SH-SY5Y (cell line): ENCODE results near the gene HOXD11.
A peak's percentile ranks its signal among the peaks of the same experiment; 100 is the strongest.

Source experiments
- GATA2 ChIP-seq: IDR thresholded peaks from 2 replicates; pipeline ENCODE4 v1.6.1; 2011; ENCODE audit warnings: mild to moderate bottlenecking, low read depth, low read length
- GATA3 ChIP-seq: IDR thresholded peaks from 2 replicates; pipeline ENCODE4 v1.6.1; 2011; ENCODE audit warnings: low read depth, mild to moderate bottlenecking, low read length, moderate library complexity

The HOXD11 gene

DNA sequence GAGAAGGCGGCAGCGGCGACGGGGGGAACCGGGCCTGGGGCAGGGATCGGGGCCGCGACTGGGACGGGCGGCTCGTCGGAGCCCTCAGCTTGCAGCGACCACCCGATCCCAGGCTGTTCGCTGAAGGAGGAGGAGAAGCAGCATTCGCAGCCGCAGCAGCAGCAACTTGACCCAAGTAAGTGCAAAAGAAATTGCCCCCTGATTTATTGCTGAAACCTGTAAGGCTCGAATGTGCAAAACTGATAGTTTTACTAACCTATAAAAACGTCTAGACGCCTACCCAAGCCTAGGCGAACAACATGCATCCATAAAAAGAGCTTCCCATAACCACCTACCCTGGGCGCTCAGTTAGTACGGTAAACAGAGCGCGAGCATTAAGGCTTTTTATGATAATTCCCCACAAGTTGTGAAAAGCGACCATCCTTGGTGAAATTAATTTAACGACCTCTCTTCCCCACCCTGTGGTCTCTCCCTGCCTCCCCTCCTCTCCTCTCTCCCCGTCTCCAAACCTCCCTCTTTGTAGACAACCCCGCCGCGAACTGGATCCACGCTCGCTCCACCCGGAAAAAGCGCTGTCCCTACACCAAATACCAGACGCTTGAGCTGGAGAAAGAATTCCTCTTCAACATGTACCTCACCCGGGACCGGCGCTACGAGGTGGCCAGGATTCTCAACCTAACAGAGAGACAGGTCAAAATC lies 16.5 kb downstream of the HOXD11 start:
- TF ChIP-seq GATA3, result no peak
- TF ChIP-seq GATA2, result no peak

DNA sequence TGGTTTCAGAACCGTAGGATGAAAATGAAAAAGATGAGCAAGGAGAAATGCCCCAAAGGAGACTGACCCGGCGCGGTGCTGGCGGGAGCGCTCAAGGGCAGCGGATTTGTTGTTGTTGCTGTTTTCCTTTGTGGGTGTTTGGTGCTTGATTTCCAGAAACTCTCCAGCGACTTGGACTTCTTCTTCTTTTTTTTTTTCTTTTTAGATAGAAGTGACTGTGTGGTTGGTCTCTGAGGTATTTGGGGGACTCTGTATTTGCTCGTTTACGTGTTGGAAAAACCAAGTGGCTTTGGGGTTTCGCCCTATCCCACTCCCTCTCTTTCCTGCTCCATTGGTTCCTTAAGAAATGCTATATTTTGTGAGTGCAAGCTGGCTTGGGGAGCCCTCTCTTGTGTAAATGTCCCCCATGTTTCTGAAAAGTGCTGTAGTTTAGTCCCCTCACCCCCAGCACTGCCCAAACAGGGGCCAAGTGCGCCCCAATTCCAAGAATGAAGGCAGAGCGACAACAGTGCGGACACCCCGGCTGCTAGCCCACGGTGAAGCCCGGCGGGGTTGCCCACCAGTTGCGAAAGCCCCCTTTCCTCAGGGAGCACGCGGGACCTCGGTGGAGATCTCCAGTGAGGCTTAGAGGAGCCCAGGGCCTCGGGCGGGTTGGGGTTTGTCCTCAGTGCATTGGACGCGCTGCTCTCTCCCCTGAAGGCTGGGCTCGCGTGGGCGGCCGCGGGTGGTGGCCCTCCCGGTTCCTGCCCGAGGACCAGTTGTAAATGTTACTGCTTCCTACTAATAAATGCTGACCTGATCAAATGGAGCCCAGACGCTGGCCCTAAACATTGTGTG lies 17.2 kb downstream of the HOXD11 start:
- no peak for TF ChIP-seq GATA2
- TF ChIP-seq GATA3, result no peak

DNA sequence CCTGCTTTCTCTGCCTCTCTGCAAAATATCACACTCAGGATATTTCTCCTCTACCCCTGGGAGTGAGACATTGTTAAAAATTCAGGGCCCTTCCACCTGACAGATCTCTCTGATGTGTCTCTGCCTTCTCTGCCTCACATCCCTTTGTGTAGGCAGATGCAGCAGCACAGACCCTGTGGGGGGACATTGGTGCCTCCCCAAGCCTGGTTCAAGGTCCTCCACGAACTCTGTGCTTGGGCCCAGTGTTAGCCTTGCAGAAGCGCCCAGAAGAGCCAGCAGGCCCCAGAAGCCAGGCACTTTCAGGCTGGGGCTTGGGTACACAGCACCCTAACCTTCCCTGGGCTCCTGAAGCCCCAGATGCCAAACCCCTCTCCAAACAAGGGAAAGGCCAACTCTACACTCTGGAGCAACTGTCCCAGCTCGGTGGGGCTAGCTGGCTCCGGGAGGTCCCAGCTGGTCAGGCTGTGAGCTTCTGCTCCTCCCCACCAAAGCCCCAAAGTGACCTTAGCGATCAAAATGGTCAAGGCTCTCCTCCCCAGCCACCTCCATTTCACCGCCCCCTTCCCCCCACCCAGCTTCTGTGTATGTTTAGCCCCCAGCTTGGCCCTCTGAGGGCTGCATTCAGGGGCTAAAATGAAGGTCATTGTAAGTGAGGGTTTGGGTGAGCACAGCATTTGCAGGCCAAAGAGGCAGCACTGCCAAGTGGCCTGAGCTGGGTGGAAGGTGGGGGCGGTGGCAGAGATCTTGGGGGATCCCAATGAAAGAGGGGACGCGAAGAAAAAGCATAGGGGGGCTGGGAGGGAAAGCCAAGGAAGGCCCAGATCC lies 18.1 kb downstream of the HOXD11 start:
- TF ChIP-seq GATA3 (no peak), GATA2 (no peak)

GRCh38 chr2:176125772-176126054 lies 18.6 kb downstream of the HOXD11 start:
- no peak for TF ChIP-seq GATA3
- no peak for TF ChIP-seq GATA2

DNA sequence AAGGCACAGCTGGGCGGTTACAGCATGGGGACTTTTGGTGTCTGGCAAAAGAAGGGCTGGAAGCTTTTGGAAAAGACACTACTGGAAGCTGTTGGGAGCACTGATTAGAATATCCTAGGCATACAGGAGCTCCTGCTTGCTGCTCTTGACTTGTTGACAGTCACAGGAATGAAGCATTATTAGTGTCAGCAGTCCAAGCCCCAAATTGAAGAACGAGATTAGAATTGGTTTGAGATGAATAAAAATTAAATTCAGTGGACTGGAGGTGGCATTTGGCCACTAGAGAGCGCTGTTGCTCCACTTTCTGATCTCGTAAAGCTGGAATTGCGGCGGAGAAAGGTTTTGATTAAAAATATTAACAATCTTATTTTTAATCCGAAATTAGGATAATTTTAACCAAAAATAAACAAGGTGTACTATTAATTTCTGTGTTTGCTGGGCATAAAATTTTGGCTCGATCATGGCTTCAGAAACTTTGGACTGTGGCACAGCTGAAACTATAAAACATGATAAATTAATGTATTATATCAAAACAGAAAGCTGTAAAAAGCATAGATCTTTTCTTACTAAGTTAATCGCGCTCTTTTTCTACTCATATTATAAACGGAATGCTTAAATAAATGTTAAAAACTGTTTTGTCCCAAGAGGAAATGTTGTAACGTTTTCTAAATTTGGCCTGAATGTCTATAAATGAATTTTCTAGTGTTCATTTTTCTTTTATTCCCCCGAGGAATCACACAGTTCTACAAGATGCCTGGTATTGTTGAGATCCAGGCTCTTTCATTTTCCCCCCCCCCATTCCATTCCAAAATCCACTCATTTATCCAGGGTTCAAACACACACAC lies 20.1 kb downstream of the HOXD11 start:
- TF ChIP-seq GATA3 (no peak), GATA2 (no peak)

DNA sequence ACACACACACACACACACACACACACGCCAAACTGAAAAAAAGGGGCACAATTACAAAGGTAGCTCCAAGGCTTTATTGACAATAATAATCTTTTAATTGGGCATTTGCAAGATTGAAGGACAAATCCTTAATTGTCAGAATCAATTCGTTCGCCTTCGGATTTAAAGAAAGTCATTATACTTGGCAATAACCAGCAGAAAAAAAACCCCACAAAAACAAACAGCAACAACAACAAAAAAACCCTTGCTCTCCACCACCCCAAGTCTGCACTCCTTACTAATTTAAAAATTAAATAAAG lies 20.6 kb downstream of the HOXD11 start:
- TF ChIP-seq GATA3 (no peak), GATA2 (no peak)

- TF ChIP-seq GATA2 (no peak), GATA3 (no peak)
These were observed 21.3 kb downstream of the HOXD11 start for GRCh38 chr2:176128172-176128981.

GRCh38 chr2:176128982-176129796 lies 22.1 kb downstream of the HOXD11 start, which contains the start of gene HOXD8:
Gene HOXD8, plus strand, starts transcription at chr2:176129705. Its CDS starts 662 bp downstream, at chr2:176130367.
- peak; percentile 50 for TF ChIP-seq GATA2
- TF ChIP-seq GATA3, result no peak

DNA sequence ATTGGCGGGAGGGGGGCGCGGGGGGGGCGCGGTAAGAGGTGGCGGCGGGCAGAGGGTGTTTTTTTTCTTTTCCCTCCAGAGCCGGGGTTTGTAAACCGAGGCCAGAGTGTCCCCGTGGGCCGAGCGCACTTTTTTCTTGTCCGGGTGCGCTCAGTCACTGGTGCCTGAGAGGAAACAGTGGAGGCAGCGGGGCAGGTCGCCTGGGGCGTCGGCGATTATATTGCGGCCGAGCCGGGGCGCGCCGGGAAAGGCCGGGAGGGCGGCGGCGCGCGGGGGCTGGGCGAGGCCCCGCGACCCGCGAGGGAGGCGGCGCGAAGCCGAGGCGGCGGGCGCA lies 22.7 kb downstream of the HOXD11 start:
- TF ChIP-seq GATA3, result no peak
- no peak for TF ChIP-seq GATA2

DNA sequence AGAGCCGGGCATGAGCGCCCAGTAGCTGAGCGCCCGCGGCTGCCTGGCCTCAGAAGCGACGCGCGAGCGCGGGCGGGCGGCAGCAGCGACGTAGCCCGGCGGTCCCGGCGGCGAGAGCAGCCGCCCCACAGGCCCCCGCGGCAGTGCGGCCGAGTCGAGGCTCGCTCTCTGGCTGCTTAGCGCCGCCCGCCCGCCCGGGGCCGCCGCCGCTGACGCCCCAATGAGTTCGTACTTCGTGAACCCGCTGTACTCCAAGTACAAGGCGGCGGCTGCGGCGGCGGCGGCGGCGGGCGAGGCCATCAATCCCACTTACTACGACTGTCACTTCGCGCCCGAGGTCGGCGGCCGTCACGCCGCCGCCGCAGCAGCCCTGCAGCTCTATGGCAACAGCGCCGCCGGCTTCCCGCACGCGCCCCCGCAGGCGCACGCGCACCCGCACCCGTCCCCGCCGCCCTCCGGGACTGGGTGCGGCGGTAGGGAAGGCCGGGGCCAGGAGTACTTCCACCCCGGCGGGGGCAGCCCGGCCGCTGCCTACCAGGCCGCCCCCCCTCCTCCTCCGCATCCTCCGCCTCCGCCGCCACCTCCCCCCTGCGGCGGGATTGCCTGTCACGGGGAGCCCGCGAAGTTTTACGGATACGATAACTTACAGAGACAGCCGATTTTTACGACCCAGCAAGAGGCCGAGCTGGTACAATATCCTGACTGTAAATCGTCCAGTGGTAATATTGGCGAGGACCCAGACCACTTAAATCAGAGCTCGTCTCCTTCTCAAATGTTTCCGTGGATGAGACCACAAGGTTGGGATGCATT lies 23.3 kb downstream of the HOXD11 start:
- TF ChIP-seq GATA2 (no peak), GATA3 (no peak)

- TF ChIP-seq GATA3 (no peak), GATA2 (no peak)
These were observed 24.1 kb downstream of the HOXD11 start for GRCh38 chr2:176130957-176131847.

- TF ChIP-seq GATA2 (no peak), GATA3 (no peak)
These were observed 24.7 kb downstream of the HOXD11 start for GRCh38 chr2:176131848-176132158.
